Gastroesophageal sphincter (tissue), 3 donors: ENCODE results near the gene GTF3C4.

ENCODE experiments used
- CTCF ChIP-seq, 4 experiments: fragments of 200-600 bp in 2 of 4; fragments of 450-650 bp in 2 of 4; sonication (generic) in 1 of 4; IDR thresholded peaks; one replicate each; pipeline ENCODE4 v1.5.1; 2017 to 2019; ENCODE audit warnings: antibody characterized with exemption in 4 of 4, mild to moderate bottlenecking in 2 of 4, moderate library complexity in 2 of 4
- EP300 ChIP-seq: sonication (generic); formaldehyde crosslinking; IDR thresholded peaks from one replicate; pipeline ENCODE4 v1.6.1; 2017; ENCODE audit warnings: antibody characterized with exemption, mild to moderate bottlenecking
- POLR2A ChIP-seq, 2 donors: fragments of 450-650 bp; IDR thresholded peaks; one replicate each; pipeline ENCODE4 v1.6.1; 2017; ENCODE audit warnings: antibody characterized with exemption in 2 of 2, mild to moderate bottlenecking in 2 of 2, moderate library complexity in 1 of 2
- POLR2AphosphoS5 ChIP-seq: sonication (generic); formaldehyde crosslinking; IDR thresholded peaks from one replicate; pipeline ENCODE4 v1.6.1; 2017; ENCODE audit warnings: antibody characterized with exemption

GRCh38 chr9:132637801-132638200, 32.5 kb upstream of the GTF3C4 start:
- TF ChIP-seq CTCF (IDR thresholded peaks at IDR 0.05) (no peak), POLR2A (IDR thresholded peaks at IDR 0.05) (no peak), POLR2AphosphoS5 (no peak), EP300 (no peak)
